Endodermal cell (in vitro differentiated cells): ENCODE results near the gene C1D. TPM values are rescaled to one million over a fixed set of nuclear protein-coding genes. Genes with fewer than 3 reads are reported as not detected.
"Not testable (repeated sequence)": the region's sequence is repeated elsewhere in the genome, so short reads cannot be mapped to it uniquely, and the experiment has no call there.

Source experiments
- DNase-seq: peaks from one replicate; pipeline ENCODE4 v3.0.0-alpha.2; 2017
- H3K27ac ChIP-seq: 2 replicates; pipeline ENCODE4 v1.5.1; 2013; ENCODE audit warnings: mild to moderate bottlenecking, low read depth, low read length, moderate library complexity
- H3K27me3 ChIP-seq: 2 replicates; pipeline ENCODE4 v1.6.1; 2013; ENCODE audit warnings: mild to moderate bottlenecking, low read length, moderate library complexity; ENCODE audit not compliant: insufficient read depth, control insufficient read depth, poor library complexity, severe bottlenecking
- H3K36me3 ChIP-seq: 2 replicates; pipeline ENCODE4 v1.7.0; 2013; ENCODE audit warnings: mild to moderate bottlenecking, low read length, moderate library complexity; ENCODE audit not compliant: control insufficient read depth, insufficient read depth
- H3K4me1 ChIP-seq: one replicate; pipeline ENCODE4 v1.7.0; 2013; ENCODE audit warnings: low read length; ENCODE audit not compliant: control insufficient read depth, insufficient read depth
- H3K4me3 ChIP-seq: 2 replicates; pipeline ENCODE4 v1.5.1; 2013; ENCODE audit warnings: mild to moderate bottlenecking, low read length, moderate library complexity
- H3K9ac ChIP-seq: 2 replicates; pipeline ENCODE4 v1.6.1; 2013; ENCODE audit warnings: mild to moderate bottlenecking, low read length, moderate library complexity; ENCODE audit not compliant: poor library complexity, severe bottlenecking; ENCODE audit errors: extremely low read depth
- H3K9me3 ChIP-seq: 2 replicates; pipeline ENCODE4 v1.6.1; 2013; ENCODE audit warnings: mild to moderate bottlenecking, low read length, moderate library complexity; ENCODE audit not compliant: control insufficient read depth
- H3K27ac Mint-ChIP-seq: 2 replicates; pipeline ENCODE4 v1.8.0; 2020; ENCODE audit warnings: mixed read lengths
- H3K27me3 Mint-ChIP-seq: 2 replicates; pipeline ENCODE4 v1.8.0; 2021; ENCODE audit warnings: mild to moderate bottlenecking, mixed read lengths; ENCODE audit not compliant: insufficient read depth
- H3K36me3 Mint-ChIP-seq: 2 replicates; pipeline ENCODE4 v1.8.0; 2020; ENCODE audit warnings: low read depth, mixed read lengths
- H3K4me1 Mint-ChIP-seq: 2 replicates; pipeline ENCODE4 v1.8.0; 2020; ENCODE audit warnings: mixed read lengths
- H3K4me3 Mint-ChIP-seq: 2 replicates; pipeline ENCODE4 v1.8.0; 2020; ENCODE audit warnings: mild to moderate bottlenecking, moderate library complexity, mixed read lengths
- H3K9me3 Mint-ChIP-seq: 2 replicates; pipeline ENCODE4 v1.8.0; 2020; ENCODE audit warnings: mild to moderate bottlenecking, mixed read lengths
- WGBS, 2 experiments: methylation state at CpG; one replicate each; pipeline versions ENCODE4 v1.1.5 to v1.1.7; 2013; ENCODE audit warnings: missing lambda C conversion rate in 2 of 2, mixed read lengths in 1 of 2; ENCODE audit not compliant: insufficient coverage in 1 of 2, insufficient read length in 1 of 2; 5-methylcytosine and 5-hydroxymethylcytosine counted together
- total RNA-seq, 2 donors: library from RNA; stranded (reverse); fragmentation: NEBNext Ultra II Directional in 1 of 2; extraction: Animal tissue kit (Norgen Biotek cat#: 25700) in 1 of 2; gene quantifications; 2 replicates in 1 of 2; 3 replicates in 1 of 2; pipeline ENCODE4 v1.2.1, GENCODE V29; 2021
- TF ChIP-seq, protein P1 (sequence below): fragments of 200-600 bp; sonication (generic); conservative IDR thresholded peaks from 2 replicates; pipeline ENCODE4 v1.5.0; 2021; ENCODE audit warnings: antibody characterized with exemption, mild to moderate bottlenecking

C1D gene
- total RNA-seq, 2 donors from 2014 or later: 20.7 to 25.4 TPM

DNA sequence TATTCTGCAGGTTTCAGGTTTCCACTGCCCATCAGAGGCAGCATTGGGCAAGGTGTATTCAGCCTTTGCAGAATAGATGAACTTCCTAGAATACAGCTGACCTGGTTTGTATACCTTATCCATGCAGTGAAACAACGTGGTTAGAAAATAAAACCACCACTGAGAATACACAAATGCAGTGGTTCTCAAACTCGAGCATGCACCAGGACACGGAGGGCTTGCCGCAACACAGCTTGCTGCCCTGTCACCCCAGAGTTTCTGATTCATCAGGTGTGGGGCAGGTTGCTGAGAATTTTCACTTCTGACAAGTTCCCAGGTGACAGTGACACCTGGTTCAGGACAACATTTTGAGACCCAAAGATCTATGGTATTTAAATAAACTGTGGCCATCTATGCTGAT is 23.4 kb upstream of the C1D start:
- peaks cover 10% of the 10 kb centered on the region for H3K27me3 ChIP-seq
- no peak overlapping the region for H3K4me3 Mint-ChIP-seq
- DNase-seq: no peak
- no peaks in the 10 kb centered on the region for H3K9me3 Mint-ChIP-seq
- H3K4me3 ChIP-seq: no peak overlapping the region
- H3K36me3 ChIP-seq: no peaks in the 10 kb centered on the region
- H3K9ac ChIP-seq: no peak overlapping the region
- TF ChIP-seq, protein P1, sequence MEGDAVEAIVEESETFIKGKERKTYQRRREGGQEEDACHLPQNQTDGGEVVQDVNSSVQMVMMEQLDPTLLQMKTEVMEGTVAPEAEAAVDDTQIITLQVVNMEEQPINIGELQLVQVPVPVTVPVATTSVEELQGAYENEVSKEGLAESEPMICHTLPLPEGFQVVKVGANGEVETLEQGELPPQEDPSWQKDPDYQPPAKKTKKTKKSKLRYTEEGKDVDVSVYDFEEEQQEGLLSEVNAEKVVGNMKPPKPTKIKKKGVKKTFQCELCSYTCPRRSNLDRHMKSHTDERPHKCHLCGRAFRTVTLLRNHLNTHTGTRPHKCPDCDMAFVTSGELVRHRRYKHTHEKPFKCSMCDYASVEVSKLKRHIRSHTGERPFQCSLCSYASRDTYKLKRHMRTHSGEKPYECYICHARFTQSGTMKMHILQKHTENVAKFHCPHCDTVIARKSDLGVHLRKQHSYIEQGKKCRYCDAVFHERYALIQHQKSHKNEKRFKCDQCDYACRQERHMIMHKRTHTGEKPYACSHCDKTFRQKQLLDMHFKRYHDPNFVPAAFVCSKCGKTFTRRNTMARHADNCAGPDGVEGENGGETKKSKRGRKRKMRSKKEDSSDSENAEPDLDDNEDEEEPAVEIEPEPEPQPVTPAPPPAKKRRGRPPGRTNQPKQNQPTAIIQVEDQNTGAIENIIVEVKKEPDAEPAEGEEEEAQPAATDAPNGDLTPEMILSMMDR: no peak
- 87 to 100% methylated on average over 2 to 4 of the region's 4 CpGs for WGBS, 2 experiments
- no peak overlapping the region for H3K27ac ChIP-seq
- H3K4me1 ChIP-seq: no peaks in the 10 kb centered on the region
- H3K27me3 Mint-ChIP-seq: peaks cover 12% of the 10 kb centered on the region
- no peak overlapping the region for H3K27ac Mint-ChIP-seq
- H3K9me3 ChIP-seq: no peaks in the 10 kb centered on the region
- no peaks in the 10 kb centered on the region for H3K4me1 Mint-ChIP-seq
- no peaks in the 10 kb centered on the region for H3K36me3 Mint-ChIP-seq

DNA sequence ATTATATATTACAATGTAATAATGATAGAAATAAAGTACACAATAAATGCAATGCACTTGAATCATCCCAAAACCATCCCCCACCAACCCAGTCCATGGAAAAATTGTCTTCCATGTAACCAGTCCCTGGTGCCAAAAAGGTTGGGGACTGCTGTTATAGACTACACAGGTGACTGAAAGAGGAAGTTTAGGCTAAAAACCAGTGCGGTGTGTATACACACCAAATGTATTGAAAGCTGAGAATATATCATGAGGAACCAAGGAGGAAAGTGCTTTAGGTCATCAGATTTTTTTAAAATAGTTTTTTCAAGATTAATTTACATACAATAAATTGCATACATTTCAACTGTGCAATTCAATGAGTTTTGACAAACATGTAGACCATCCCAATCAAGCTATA is 20.5 kb upstream of the C1D start:
- no peak overlapping the region for H3K4me3 ChIP-seq
- Mint-ChIP-seq H3K4me3 (no peak overlapping the region), H3K27me3 (peaks cover 22% of the 10 kb centered on the region), H3K9me3 (no peaks in the 10 kb centered on the region), H3K4me1 (no peaks in the 10 kb centered on the region), H3K27ac (no peak overlapping the region), H3K36me3 (no peaks in the 10 kb centered on the region)
- no peaks in the 10 kb centered on the region for H3K4me1 ChIP-seq
- no peak overlapping the region for H3K27ac ChIP-seq
- no peaks in the 10 kb centered on the region for H3K9me3 ChIP-seq
- TF ChIP-seq, protein P1: no peak
- no peaks in the 10 kb centered on the region for H3K36me3 ChIP-seq
- H3K9ac ChIP-seq: no peak overlapping the region
- DNase-seq: no peak
- peaks cover 10% of the 10 kb centered on the region for H3K27me3 ChIP-seq
- WGBS, 2 experiments: 100% methylated on average over 1 of the region's 1 CpG

DNA sequence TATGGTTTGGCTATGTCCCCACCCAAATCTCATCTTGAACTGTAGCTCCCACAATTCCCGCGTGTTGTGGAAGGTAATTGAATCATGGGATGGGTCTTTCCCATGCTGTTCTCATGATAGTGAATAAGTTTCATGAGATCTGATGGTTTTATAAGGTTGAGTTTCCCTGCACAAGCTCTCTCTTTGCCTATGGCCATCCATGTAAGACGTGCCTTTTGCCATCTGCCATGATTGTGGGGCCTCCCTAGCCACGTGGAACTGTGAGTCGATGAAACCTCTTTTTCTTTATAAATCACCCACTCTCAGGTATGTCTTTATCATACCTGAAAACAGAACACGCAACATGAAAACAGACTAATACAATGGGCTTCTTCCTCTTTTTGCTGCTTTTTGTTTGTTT is 11.2 kb upstream of the C1D start:
- DNase-seq: no peak
- 86 to 94% methylated on average over 3 to 5 of the region's 6 CpGs for WGBS, 2 experiments
- Mint-ChIP-seq H3K36me3 (no peaks in the 10 kb centered on the region), H3K9me3 (no peaks in the 10 kb centered on the region), H3K4me3 (no peak overlapping the region), H3K4me1 (no peaks in the 10 kb centered on the region), H3K27me3 (peaks cover 49% of the 10 kb centered on the region), H3K27ac (no peak overlapping the region)
- no peak overlapping the region for H3K9ac ChIP-seq
- no peak overlapping the region for H3K27ac ChIP-seq
- TF ChIP-seq, protein P1: no peak
- no peaks in the 10 kb centered on the region for H3K36me3 ChIP-seq
- H3K9me3 ChIP-seq: no peaks in the 10 kb centered on the region
- no peaks in the 10 kb centered on the region for H3K4me1 ChIP-seq
- no peak overlapping the region for H3K4me3 ChIP-seq
- peaks cover 31% of the 10 kb centered on the region for H3K27me3 ChIP-seq

DNA sequence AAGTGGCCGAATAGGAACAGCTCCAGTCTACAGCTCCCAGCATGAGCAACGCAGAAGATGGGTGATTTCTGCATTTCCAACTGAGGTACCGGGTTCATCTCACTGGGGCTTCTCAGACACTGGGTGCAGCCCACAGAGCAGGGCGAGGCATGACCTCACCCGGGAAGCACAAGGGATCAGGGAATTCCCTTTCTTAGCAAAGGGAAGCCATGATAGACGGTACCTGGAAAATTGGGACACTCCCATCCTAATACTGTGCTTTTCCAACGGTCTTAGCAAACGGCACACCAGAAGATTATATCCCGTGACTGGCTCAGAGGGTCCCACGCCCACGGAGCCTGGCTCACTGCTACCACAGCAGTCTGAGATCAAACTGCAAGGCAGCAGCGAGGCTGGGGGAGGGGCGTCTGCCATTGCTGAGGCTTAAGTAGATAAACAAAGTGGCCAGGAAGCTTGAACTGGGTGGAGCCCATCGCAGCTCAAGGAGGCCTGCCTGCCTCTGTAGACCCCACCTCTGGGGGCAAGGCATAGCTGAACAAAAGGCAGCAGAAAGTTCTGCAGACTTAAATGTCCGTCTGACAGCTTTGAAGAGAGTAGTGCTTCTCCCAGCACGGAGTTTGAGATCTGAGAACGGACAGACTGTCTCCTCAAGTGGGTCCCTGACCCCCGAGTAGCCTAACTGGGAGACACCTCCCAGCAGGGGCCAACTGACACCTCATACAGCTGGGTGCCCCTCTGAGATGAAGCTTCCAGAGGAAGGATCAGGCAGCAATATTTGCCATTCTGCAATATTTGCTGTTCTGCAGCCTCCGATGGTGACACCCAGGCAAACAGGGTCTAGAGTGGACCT is 1.2 kb upstream of the C1D start:
- peaks cover 32% of the 10 kb centered on the region for H3K27me3 Mint-ChIP-seq
- not testable (repeated sequence) for H3K4me1 Mint-ChIP-seq, H3K36me3 ChIP-seq, H3K9me3 ChIP-seq, H3K4me1 ChIP-seq, H3K36me3 Mint-ChIP-seq, H3K27me3 ChIP-seq, H3K27ac ChIP-seq
- DNase-seq: peak; percentile 79
- peak overlapping the region; percentile 23 for H3K9ac ChIP-seq
- H3K4me3 Mint-ChIP-seq: peak overlapping the region; percentile 94
- H3K27ac Mint-ChIP-seq: peak overlapping the region; percentile 98
- peaks cover 29% of the 10 kb centered on the region for H3K9me3 Mint-ChIP-seq
- WGBS, 2 experiments: 77 to 79% methylated on average over 12 to 19 of the region's 19 CpGs
- peak overlapping the region; percentile 92 for H3K4me3 ChIP-seq
